Neuronal stem cell (in vitro differentiated cells): ENCODE results near the gene TSPAN17.

Experiments used
- DNase-seq: peaks from one replicate; pipeline ENCODE4 v3.0.0-alpha.2; 2013; ENCODE audit warnings: low spot score
- H2AFZ ChIP-seq: one replicate; pipeline ENCODE4 v1.6.1; 2013; ENCODE audit warnings: mild to moderate bottlenecking, low read length, inconsistent platforms
- H2AK5ac ChIP-seq: 2 replicates; pipeline ENCODE4 v1.6.1; 2013; ENCODE audit warnings: low read depth, mild to moderate bottlenecking, inconsistent platforms, low read length, moderate library complexity, mixed read lengths
- H2BK120ac ChIP-seq: 2 replicates; pipeline ENCODE4 v1.6.1; 2013; ENCODE audit warnings: low read depth, mild to moderate bottlenecking, inconsistent platforms, low read length, moderate library complexity, mixed read lengths
- H2BK12ac ChIP-seq: one replicate; pipeline ENCODE4 v1.6.1; 2013; ENCODE audit warnings: low read length, inconsistent platforms
- H2BK15ac ChIP-seq: 2 replicates; pipeline ENCODE4 v1.6.1; 2013; ENCODE audit warnings: mild to moderate bottlenecking, low read length, inconsistent platforms, mixed read lengths
- H2BK5ac ChIP-seq: one replicate; pipeline ENCODE4 v1.6.1; 2013; ENCODE audit warnings: inconsistent platforms, mild to moderate bottlenecking, low read length, moderate library complexity
- H3K14ac ChIP-seq: one replicate; pipeline ENCODE4 v1.6.1; 2013; ENCODE audit warnings: low read length, inconsistent platforms
- H3K18ac ChIP-seq: 2 replicates; pipeline ENCODE4 v1.6.1; 2013; ENCODE audit warnings: low read length, inconsistent platforms
- H3K23ac ChIP-seq: 2 replicates; pipeline ENCODE4 v1.6.1; 2013; ENCODE audit warnings: low read depth, mild to moderate bottlenecking, mixed read lengths, low read length, inconsistent platforms; ENCODE audit not compliant: poor library complexity
- H3K27ac ChIP-seq: replicated peaks from 3 replicates; pipeline ENCODE4 v1.5.1; 2013; ENCODE audit warnings: low read length, inconsistent platforms
- H3K27me3 ChIP-seq, 3 experiments: 2 replicates each; pipeline ENCODE4 v1.6.1; 2013; ENCODE audit warnings: low read length in 3 of 3, mild to moderate bottlenecking in 2 of 3, inconsistent platforms in 1 of 3, low read depth in 1 of 3, mixed read lengths in 1 of 3, moderate library complexity in 1 of 3; ENCODE audit not compliant: control insufficient read depth in 3 of 3, insufficient read depth in 3 of 3
- H3K36me3 ChIP-seq, 2 donors: replicated peaks in 1 of 2; 2 replicates each; pipeline ENCODE4 v1.6.1; 2013; ENCODE audit warnings: low read length in 2 of 2; ENCODE audit not compliant: control insufficient read depth in 2 of 2, insufficient read depth in 2 of 2
- H3K4ac ChIP-seq: 2 replicates; pipeline ENCODE4 v1.6.1; 2013; ENCODE audit warnings: inconsistent platforms, mild to moderate bottlenecking, low read length, moderate library complexity
- H3K4me1 ChIP-seq, 2 donors: 1 replicate in 1 of 2; 2 replicates in 1 of 2; pipeline ENCODE4 v1.6.1; 2013; ENCODE audit warnings: low read length in 2 of 2, low read depth in 1 of 2; ENCODE audit not compliant: control insufficient read depth in 2 of 2, insufficient read depth in 1 of 2
- H3K4me2 ChIP-seq: one replicate; pipeline ENCODE4 v1.6.1; 2013; ENCODE audit warnings: mild to moderate bottlenecking, low read length, inconsistent platforms; ENCODE audit not compliant: insufficient read depth, poor library complexity, severe bottlenecking
- H3K4me3 ChIP-seq, 2 donors: 2 replicates each; pipeline ENCODE4 v1.5.1; 2013; ENCODE audit warnings: low read length in 2 of 2, mild to moderate bottlenecking in 2 of 2, inconsistent platforms in 1 of 2, moderate library complexity in 1 of 2
- H3K79me1 ChIP-seq: one replicate; pipeline ENCODE4 v1.6.1; 2013; ENCODE audit warnings: low read depth, mild to moderate bottlenecking, inconsistent platforms, low read length, moderate library complexity
- H3K9ac ChIP-seq: one replicate; pipeline ENCODE4 v1.6.1; 2013; ENCODE audit warnings: mild to moderate bottlenecking, low read depth, low read length, inconsistent platforms; ENCODE audit not compliant: poor library complexity
- H3K9me3 ChIP-seq, 2 donors: replicated peaks in 1 of 2; 2 replicates each; pipeline versions ENCODE3 to v1.6.1; 2013; ENCODE audit warnings: low read length in 2 of 2, mild to moderate bottlenecking in 2 of 2, inconsistent platforms in 1 of 2, low read depth in 1 of 2, mixed read lengths in 1 of 2, moderate library complexity in 1 of 2; ENCODE audit not compliant: control insufficient read depth in 2 of 2, insufficient read depth in 1 of 2
- H4K8ac ChIP-seq: one replicate; pipeline ENCODE4 v1.6.1; 2013; ENCODE audit warnings: low read depth, mild to moderate bottlenecking, inconsistent platforms, low read length, moderate library complexity
- H4K91ac ChIP-seq: one replicate; pipeline ENCODE4 v1.6.1; 2013; ENCODE audit warnings: low read length, low read depth, mild to moderate bottlenecking, inconsistent platforms; ENCODE audit not compliant: poor library complexity
- WGBS, 2 donors: extraction: QIAGEN DNeasy Blood & Tissue Kit; methylation state at CpG; one replicate each; pipeline ENCODE4 v1.1.7; 2013; ENCODE audit warnings: missing lambda C conversion rate in 2 of 2, mixed read lengths in 1 of 2; ENCODE audit not compliant: insufficient read length in 2 of 2, insufficient replicate concordance in 1 of 2; ENCODE audit errors: extremely low coverage in 2 of 2; 5-methylcytosine and 5-hydroxymethylcytosine counted together

Gene TSPAN17

GRCh38 chr5:176624142-176624541, 23.1 kb upstream of the TSPAN17 start:
- Histone ChIP-seq H2BK15ac (no peak overlapping the region), H3K4me3 (no peak overlapping the region), H3K18ac (no peak overlapping the region), H3K14ac (no peak overlapping the region), H3K4ac (no peak overlapping the region), H2BK120ac (no peak overlapping the region), H3K36me3 (no peaks in the 10 kb centered on the region), H3K4me2 (no peak overlapping the region), H4K91ac (no peak overlapping the region), H3K4me1 (peaks cover 3 to 15% of the 10 kb centered on the region in 2 donors), H4K8ac (no peak overlapping the region), H2AK5ac (peak overlapping the region; percentile 79), H3K9ac (peak overlapping the region; percentile 44), H3K27me3 (peaks cover 12 to 94% (median 46%) of the 10 kb centered on the region in 3 experiments), H3K79me1 (no peaks in the 10 kb centered on the region), H2BK12ac (no peak overlapping the region), H2AFZ (no peak overlapping the region), H3K9me3 (peaks cover 0 to 5% of the 10 kb centered on the region in 2 donors), H2BK5ac (no peak overlapping the region), H3K23ac (no peak overlapping the region), H3K27ac (no peak overlapping the region)
- WGBS, 2 donors: no CpG with 5 or more reads among the region's 4 CpGs
- DNase-seq: no peak

GRCh38 chr5:176624938-176625337, 22.3 kb upstream of the TSPAN17 start:
- Histone ChIP-seq H3K18ac (no peak overlapping the region), H3K27me3 (peaks cover 11 to 95% (median 47%) of the 10 kb centered on the region in 3 experiments), H3K23ac (no peak overlapping the region), H3K4me3 (no peak overlapping the region), H3K36me3 (no peaks in the 10 kb centered on the region), H3K79me1 (no peaks in the 10 kb centered on the region), H4K8ac (no peak overlapping the region), H2AK5ac (no peak overlapping the region), H3K9ac (no peak overlapping the region), H2AFZ (no peak overlapping the region), H2BK5ac (no peak overlapping the region), H3K4me2 (no peak overlapping the region), H4K91ac (no peak overlapping the region), H3K4me1 (peaks cover 5 to 13% of the 10 kb centered on the region in 2 donors), H3K27ac (no peak overlapping the region), H2BK120ac (no peak overlapping the region), H3K4ac (no peak overlapping the region), H3K14ac (peak overlapping the region; percentile 10), H2BK12ac (no peak overlapping the region), H3K9me3 (peaks cover 0 to under 1% of the 10 kb centered on the region in 2 donors), H2BK15ac (no peak overlapping the region)
- DNase-seq: no peak
- WGBS, 2 donors: no CpG with 5 or more reads among the region's 9 CpGs

GRCh38 chr5:176625512-176625911, 21.8 kb upstream of the TSPAN17 start:
- Histone ChIP-seq H3K36me3 (no peaks in the 10 kb centered on the region), H3K4me1 (peaks cover 5 to 9% of the 10 kb centered on the region in 2 donors), H3K27ac (no peak overlapping the region), H4K8ac (no peak overlapping the region), H3K4me2 (no peak overlapping the region), H2BK12ac (no peak overlapping the region), H2BK15ac (no peak overlapping the region), H3K27me3 (peaks cover 9 to 95% (median 46%) of the 10 kb centered on the region in 3 experiments), H3K79me1 (no peaks in the 10 kb centered on the region), H3K14ac (no peak overlapping the region), H2BK120ac (no peak overlapping the region), H2AFZ (no peak overlapping the region), H3K4ac (no peak overlapping the region), H3K9ac (no peak overlapping the region), H3K9me3 (no peaks in the 10 kb centered on the region), H3K18ac (no peak overlapping the region), H2AK5ac (no peak overlapping the region), H2BK5ac (no peak overlapping the region), H4K91ac (peak overlapping the region; percentile 26), H3K4me3 (no peak overlapping the region), H3K23ac (peak overlapping the region; percentile 32)
- WGBS, 2 donors: no CpG with 5 or more reads among the region's 2 CpGs
- no peak for DNase-seq

GRCh38 chr5:176625966-176626875, 21.1 kb upstream of the TSPAN17 start:
- Histone ChIP-seq H3K23ac (peak overlapping the region; percentile 32), H2BK5ac (no peak overlapping the region), H2BK12ac (peak overlapping the region; percentile 43), H3K79me1 (no peaks in the 10 kb centered on the region), H2AFZ (no peak overlapping the region), H3K36me3 (no peaks in the 10 kb centered on the region), H3K14ac (no peak overlapping the region), H3K27ac (no peak overlapping the region), H3K18ac (peak overlapping the region; percentile 33), H2BK15ac (no peak overlapping the region), H2BK120ac (no peak overlapping the region), H2AK5ac (peak overlapping the region; percentile 59), H3K4me1 (peaks cover 8 to 9% of the 10 kb centered on the region in 2 donors), H4K91ac (peak overlapping the region; percentile 60), H3K4me2 (no peak overlapping the region), H3K9ac (peak overlapping the region; percentile 30), H3K27me3 (peaks cover 7 to 95% (median 46%) of the 10 kb centered on the region in 3 experiments), H3K4me3 (no peak overlapping the region), H3K9me3 (no peaks in the 10 kb centered on the region), H4K8ac (no peak overlapping the region), H3K4ac (no peak overlapping the region)
- no peak for DNase-seq
- WGBS, 2 donors: no CpG with 5 or more reads among the region's 25 CpGs
